SK-N-SH treated with all-trans-retinoic acid at 6 μM for 48 hours (cell line): ENCODE results near the gene C1orf159.

ENCODE experiments used
- ESRRG ChIP-seq: fragments of 250-450 bp; sonication (Bioruptor Pico); IDR thresholded peaks from 2 replicates; pipeline ENCODE4 v1.6.1; 2021; ENCODE audit warnings: mild to moderate bottlenecking
- POU6F1 ChIP-seq: fragments of 250-450 bp; sonication (Bioruptor Pico); IDR thresholded peaks from 2 replicates; pipeline ENCODE4 v1.8.0; 2021; ENCODE audit warnings: low read depth, mild to moderate bottlenecking, moderate library complexity, borderline replicate concordance
- TOX ChIP-seq: fragments of 250-450 bp; sonication (Bioruptor Pico); IDR thresholded peaks from 2 replicates; pipeline ENCODE4 v1.8.0; 2021; ENCODE audit warnings: mild to moderate bottlenecking, moderate library complexity, borderline replicate concordance
- ZNF565 ChIP-seq: fragments of 450-650 bp; formaldehyde crosslinking; conservative IDR thresholded peaks from 2 replicates; pipeline ENCODE4 v1.5.0; 2020; ENCODE audit warnings: low read depth, mild to moderate bottlenecking, moderate library complexity
- ZNF70 ChIP-seq: fragments of 450-650 bp; formaldehyde crosslinking; IDR thresholded peaks from 2 replicates; pipeline ENCODE4 v1.5.0; 2020; ENCODE audit warnings: mild to moderate bottlenecking, moderate library complexity

- no peak for TF ChIP-seq ESRRG
- no peak for TF ChIP-seq TOX (CRISPR knock-in tag)
- TF ChIP-seq ZNF70 (CRISPR knock-in tag) = no peak
- TF ChIP-seq ZNF565 (CRISPR knock-in tag) = no peak
- no peak for TF ChIP-seq POU6F1 (CRISPR knock-in tag)
These were observed 40.5 kb downstream of the C1orf159 start for GRCh38 chr1:1075148-1075935.
